Breast epithelium (tissue), 4 donors: ENCODE measurements around the gene C5. TPM values are rescaled to one million over a fixed set of nuclear protein-coding genes. Genes with fewer than 3 reads are reported as not detected.

ENCODE experiments used
- DNase-seq, 2 donors: peaks; one replicate each; pipeline ENCODE4 v3.0.0-alpha.2; 2019; ENCODE audit warnings: low spot score in 2 of 2
- H3K27ac ChIP-seq, 2 donors: fragments of 200-600 bp; sonication (generic) in 1 of 2; one replicate each; pipeline ENCODE4 v1.5.1; 2016 to 2019; ENCODE audit warnings: mild to moderate bottlenecking in 1 of 2
- H3K27me3 ChIP-seq, 2 donors: fragments of 200-600 bp; sonication (generic) in 1 of 2; one replicate each; pipeline versions ENCODE4 v1.5.1 to v1.6.0; 2017 to 2019; ENCODE audit warnings: control low read depth in 1 of 2, mild to moderate bottlenecking in 1 of 2
- H3K36me3 ChIP-seq: fragments of 200-600 bp; one replicate; pipeline ENCODE4 v1.5.1; 2019
- H3K4me1 ChIP-seq, 2 donors: fragments of 200-600 bp; sonication (generic); one replicate each; pipeline ENCODE4 v1.5.1; 2016 to 2019; ENCODE audit warnings: control low read depth in 1 of 2
- H3K4me3 ChIP-seq, 3 donors: fragments of 200-600 bp; sonication (generic); 1 replicate in 2 of 3; 2 replicates in 1 of 3; pipeline ENCODE4 v1.5.1; 2016 to 2019; ENCODE audit warnings: mild to moderate bottlenecking in 3 of 3, moderate library complexity in 2 of 3
- H3K9me3 ChIP-seq, 2 donors: fragments of 200-600 bp; sonication (generic) in 1 of 2; one replicate each; pipeline ENCODE4 v1.5.1; 2016 to 2019; ENCODE audit warnings: control low read depth in 1 of 2
- POLR2A ChIP-seq: fragments of 450-650 bp; IDR thresholded peaks from one replicate; pipeline ENCODE4 v1.6.1; 2016; ENCODE audit warnings: antibody characterized with exemption, mild to moderate bottlenecking, moderate library complexity
- POLR2AphosphoS5 ChIP-seq, 3 donors: sonication (generic); formaldehyde crosslinking; IDR thresholded peaks; one replicate each; pipeline ENCODE4 v1.6.1; 2017; ENCODE audit warnings: antibody characterized with exemption in 3 of 3
- intact Hi-C: fragments of 100-400 bp; cut with DNase I; formaldehyde crosslinking; loops from one replicate; pipeline ENCODE4 v1.15.1; 2023; ENCODE audit warnings: low total_unique reads
- total RNA-seq, 3 donors: library from RNA; depleted of rRNA; stranded (reverse); fragments of >200 nt; gene quantifications; one replicate each; pipeline ENCODE4 v1.1.0, GENCODE V29; 2016
- TF ChIP-seq, protein P1 (sequence below), 3 donors: fragments of 450-650 bp; IDR thresholded peaks; one replicate each; pipeline ENCODE4 v1.5.1; 2016 to 2017; ENCODE audit warnings: antibody characterized with exemption in 3 of 3, mild to moderate bottlenecking in 3 of 3, moderate library complexity in 3 of 3

Gene C5
- total RNA-seq, 3 donors from 2014 or later, result 5.9 to 22.7 (median 13.2) TPM

DNA sequence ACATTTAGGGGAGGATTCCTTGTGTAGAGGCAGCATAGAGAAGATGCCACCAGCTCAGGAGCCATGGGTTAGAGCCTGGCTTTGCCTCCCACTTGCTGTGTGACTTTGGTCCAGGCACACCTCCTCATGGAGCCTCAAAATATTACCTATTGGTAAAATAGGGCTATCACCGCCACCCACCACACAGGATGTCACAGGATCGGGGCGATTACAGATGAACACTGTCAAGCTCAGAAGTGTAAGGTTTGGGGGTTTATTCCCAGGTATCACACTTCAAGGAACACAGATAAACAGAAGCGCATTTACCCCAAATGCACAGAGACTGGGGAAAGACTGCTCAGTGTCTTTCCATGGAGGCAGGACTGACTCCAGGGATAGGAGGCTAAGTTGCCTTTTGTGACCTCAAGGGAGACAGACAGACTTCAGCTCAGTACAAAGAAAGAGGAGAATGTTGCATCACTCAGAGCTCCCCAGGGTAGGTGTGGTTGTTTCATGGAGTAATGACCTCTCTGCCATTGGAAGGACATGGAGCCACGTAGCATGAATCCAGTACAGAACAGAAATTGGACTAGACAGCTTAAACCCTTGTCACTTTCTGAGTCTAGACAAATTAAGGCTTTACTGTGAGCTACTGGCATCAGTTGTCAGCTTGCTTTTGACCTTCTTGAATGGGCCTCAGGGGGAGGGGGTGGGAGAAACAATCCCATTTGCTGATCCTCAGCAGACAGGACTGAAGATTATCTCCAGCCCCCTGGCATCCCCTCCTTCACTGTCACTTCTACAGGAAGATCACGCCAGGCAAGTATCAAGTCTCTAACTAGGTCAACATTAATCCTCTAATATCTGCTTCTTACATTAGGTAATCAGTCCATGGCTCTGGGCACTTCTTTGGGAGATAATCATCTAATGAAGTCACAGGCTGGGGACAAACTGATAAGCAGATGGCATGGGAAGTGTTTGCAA lies 130.0 kb downstream of the C5 start:
- DNase-seq, result no peak
- Histone ChIP-seq H3K9me3 (no peaks in the 10 kb centered on the region), H3K36me3 (no peaks in the 10 kb centered on the region), H3K27ac (peak overlapping the region; percentile 75 to 87), H3K4me3 (no peak overlapping the region), H3K27me3 (no peaks in the 10 kb centered on the region), H3K4me1 (peaks cover 0 to 3% of the 10 kb centered on the region in 2 donors)
- intact Hi-C loops, result no loop called here
- TF ChIP-seq, protein P1, sequence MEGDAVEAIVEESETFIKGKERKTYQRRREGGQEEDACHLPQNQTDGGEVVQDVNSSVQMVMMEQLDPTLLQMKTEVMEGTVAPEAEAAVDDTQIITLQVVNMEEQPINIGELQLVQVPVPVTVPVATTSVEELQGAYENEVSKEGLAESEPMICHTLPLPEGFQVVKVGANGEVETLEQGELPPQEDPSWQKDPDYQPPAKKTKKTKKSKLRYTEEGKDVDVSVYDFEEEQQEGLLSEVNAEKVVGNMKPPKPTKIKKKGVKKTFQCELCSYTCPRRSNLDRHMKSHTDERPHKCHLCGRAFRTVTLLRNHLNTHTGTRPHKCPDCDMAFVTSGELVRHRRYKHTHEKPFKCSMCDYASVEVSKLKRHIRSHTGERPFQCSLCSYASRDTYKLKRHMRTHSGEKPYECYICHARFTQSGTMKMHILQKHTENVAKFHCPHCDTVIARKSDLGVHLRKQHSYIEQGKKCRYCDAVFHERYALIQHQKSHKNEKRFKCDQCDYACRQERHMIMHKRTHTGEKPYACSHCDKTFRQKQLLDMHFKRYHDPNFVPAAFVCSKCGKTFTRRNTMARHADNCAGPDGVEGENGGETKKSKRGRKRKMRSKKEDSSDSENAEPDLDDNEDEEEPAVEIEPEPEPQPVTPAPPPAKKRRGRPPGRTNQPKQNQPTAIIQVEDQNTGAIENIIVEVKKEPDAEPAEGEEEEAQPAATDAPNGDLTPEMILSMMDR (IDR thresholded peaks at IDR 0.05), result no peak
- TF ChIP-seq POLR2AphosphoS5 (IDR thresholded peaks at IDR 0.05), result peak in 1 of 3 donors; percentile 28

- Histone ChIP-seq H3K27me3 (no peaks in the 10 kb centered on the region), H3K27ac (peak overlapping the region; percentile 75 to 87), H3K9me3 (no peaks in the 10 kb centered on the region), H3K4me3 (no peak overlapping the region), H3K36me3 (no peaks in the 10 kb centered on the region), H3K4me1 (peaks cover 0 to 3% of the 10 kb centered on the region in 2 donors)
- TF ChIP-seq POLR2A, result no peak
- DNase-seq, result no peak
- intact Hi-C loops, result no loop called here
Observed at GRCh38 chr9:120918931-120919842, 130.9 kb downstream of the C5 start.

GRCh38 chr9:120917929-120918762 lies 131.9 kb downstream of the C5 start:
- intact Hi-C loops, result no loop called here
- H3K4me1 ChIP-seq, result peaks cover 0 to 3% of the 10 kb centered on the region in 2 donors
- TF ChIP-seq, protein P1 (IDR thresholded peaks at IDR 0.05), result no peak
- TF ChIP-seq POLR2A (no peak), POLR2AphosphoS5 (IDR thresholded peaks at IDR 0.05) (no peak)
- no peak overlapping the region for H3K4me3 ChIP-seq
- peak overlapping the region; percentile 75 to 87 for H3K27ac ChIP-seq
- H3K9me3 ChIP-seq, result no peaks in the 10 kb centered on the region
- DNase-seq, result no peak
- H3K27me3 ChIP-seq, result no peaks in the 10 kb centered on the region
- H3K36me3 ChIP-seq, result no peaks in the 10 kb centered on the region

DNA sequence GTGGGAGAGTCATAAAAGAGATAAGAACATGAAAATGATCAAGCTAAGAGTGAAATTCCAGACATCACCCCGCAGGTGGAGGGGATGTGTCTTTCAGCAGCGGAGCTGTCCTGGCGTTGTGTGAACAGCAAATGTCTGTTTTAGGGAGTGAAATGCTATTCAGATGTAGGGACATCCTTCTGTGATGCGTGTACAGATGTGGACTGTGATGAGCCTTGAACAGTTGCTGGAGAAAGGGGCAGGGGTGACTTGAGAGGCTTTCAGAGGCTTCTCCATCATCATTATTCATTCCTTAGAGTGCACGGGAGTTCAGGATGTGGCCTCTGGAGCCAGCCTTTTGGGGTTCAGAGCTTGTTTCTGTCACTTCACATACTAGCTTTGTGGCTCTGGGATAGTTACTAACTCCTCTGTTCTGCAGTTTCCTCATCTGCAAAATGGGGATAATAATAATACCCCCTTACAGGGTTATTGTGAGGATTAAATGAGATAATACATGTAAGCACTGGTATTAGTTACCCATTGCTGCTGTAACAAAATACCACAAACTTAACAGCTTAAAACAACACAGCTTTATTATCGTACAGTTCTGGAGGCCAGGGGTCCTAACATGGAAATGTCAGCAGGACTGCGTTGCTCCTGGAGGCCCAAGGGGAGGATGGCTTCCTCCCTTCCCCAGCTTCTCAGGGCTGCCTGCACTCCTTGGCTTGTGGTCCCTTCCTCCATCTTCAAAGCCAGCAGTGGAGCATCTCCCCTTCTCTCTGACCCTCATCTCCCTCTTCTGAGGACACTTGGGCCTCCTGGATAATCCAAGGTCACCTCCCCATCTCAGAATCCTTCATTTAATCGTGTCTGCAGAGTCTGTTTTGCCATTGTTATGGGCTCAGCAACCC lies 132.8 kb downstream of the C5 start:
- no peaks in the 10 kb centered on the region for H3K9me3 ChIP-seq
- peaks cover 0 to 3% of the 10 kb centered on the region in 2 donors for H3K4me1 ChIP-seq
- H3K4me3 ChIP-seq, result no peak overlapping the region
- no peaks in the 10 kb centered on the region for H3K36me3 ChIP-seq
- peak overlapping the region; percentile 75 to 82 for H3K27ac ChIP-seq
- intact Hi-C loops, result no loop called here
- no peaks in the 10 kb centered on the region for H3K27me3 ChIP-seq
- no peak for TF ChIP-seq POLR2AphosphoS5 (IDR thresholded peaks at IDR 0.05)
- no peak for TF ChIP-seq POLR2A
- TF ChIP-seq, protein P1 (IDR thresholded peaks at IDR 0.05), result no peak
- no peak for DNase-seq
